ENCODE measurements around the gene ASAP3. TPM values are rescaled to one million over a fixed set of nuclear protein-coding genes. Genes with fewer than 3 reads are reported as not detected.
A peak's percentile ranks its signal among the peaks of the same experiment; 100 is the strongest.

The ASAP3 gene
- total and polyA plus RNA-seq, 3 donors from 2014 or later, result 34.1 to 48.0 (median 43.1) TPM

DNA sequence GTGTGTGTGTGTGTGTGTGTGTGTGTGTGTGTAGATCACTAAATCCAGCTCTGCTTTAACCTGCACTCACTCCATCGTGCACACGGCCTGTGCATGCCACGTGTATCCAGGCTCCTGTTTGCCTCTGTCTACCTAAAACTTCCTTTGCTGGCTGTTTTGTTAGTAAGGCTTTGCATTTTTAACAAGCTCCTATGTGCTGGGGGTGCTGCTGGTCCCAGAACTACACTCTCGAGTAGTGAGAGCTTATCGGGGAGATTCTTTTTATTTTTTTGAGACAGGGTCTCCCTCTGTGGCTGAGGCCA is 58.8 kb downstream of the ASAP3 start:
- Histone ChIP-seq H3K36me3 (ENCODE audit: low read depth, missing control alignments) (no peaks in the 10 kb centered on the region), H3K4me3 (peak overlapping the region in 1 of 2 donors; percentile 41), H3K27ac (peak overlapping the region in 1 of 2 donors; percentile 60), H3K27me3 (no peaks in the 10 kb centered on the region), H3K4me1 (peaks cover 33% of the 10 kb centered on the region), H3K9me3 (no peaks in the 10 kb centered on the region)
- intact Hi-C loops (cut with DNase I; ENCODE audit: low total_unique reads), result no loop called here
- WGBS, 2 donors, result 10 to 19% methylated on average over 5 of the region's 5 CpGs
- no peak for DNase-seq
- TF ChIP-seq, protein P1, sequence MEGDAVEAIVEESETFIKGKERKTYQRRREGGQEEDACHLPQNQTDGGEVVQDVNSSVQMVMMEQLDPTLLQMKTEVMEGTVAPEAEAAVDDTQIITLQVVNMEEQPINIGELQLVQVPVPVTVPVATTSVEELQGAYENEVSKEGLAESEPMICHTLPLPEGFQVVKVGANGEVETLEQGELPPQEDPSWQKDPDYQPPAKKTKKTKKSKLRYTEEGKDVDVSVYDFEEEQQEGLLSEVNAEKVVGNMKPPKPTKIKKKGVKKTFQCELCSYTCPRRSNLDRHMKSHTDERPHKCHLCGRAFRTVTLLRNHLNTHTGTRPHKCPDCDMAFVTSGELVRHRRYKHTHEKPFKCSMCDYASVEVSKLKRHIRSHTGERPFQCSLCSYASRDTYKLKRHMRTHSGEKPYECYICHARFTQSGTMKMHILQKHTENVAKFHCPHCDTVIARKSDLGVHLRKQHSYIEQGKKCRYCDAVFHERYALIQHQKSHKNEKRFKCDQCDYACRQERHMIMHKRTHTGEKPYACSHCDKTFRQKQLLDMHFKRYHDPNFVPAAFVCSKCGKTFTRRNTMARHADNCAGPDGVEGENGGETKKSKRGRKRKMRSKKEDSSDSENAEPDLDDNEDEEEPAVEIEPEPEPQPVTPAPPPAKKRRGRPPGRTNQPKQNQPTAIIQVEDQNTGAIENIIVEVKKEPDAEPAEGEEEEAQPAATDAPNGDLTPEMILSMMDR (IDR thresholded peaks at IDR 0.05), result no peak
- TF ChIP-seq POLR2A (IDR thresholded peaks at IDR 0.05), result no peak

DNA sequence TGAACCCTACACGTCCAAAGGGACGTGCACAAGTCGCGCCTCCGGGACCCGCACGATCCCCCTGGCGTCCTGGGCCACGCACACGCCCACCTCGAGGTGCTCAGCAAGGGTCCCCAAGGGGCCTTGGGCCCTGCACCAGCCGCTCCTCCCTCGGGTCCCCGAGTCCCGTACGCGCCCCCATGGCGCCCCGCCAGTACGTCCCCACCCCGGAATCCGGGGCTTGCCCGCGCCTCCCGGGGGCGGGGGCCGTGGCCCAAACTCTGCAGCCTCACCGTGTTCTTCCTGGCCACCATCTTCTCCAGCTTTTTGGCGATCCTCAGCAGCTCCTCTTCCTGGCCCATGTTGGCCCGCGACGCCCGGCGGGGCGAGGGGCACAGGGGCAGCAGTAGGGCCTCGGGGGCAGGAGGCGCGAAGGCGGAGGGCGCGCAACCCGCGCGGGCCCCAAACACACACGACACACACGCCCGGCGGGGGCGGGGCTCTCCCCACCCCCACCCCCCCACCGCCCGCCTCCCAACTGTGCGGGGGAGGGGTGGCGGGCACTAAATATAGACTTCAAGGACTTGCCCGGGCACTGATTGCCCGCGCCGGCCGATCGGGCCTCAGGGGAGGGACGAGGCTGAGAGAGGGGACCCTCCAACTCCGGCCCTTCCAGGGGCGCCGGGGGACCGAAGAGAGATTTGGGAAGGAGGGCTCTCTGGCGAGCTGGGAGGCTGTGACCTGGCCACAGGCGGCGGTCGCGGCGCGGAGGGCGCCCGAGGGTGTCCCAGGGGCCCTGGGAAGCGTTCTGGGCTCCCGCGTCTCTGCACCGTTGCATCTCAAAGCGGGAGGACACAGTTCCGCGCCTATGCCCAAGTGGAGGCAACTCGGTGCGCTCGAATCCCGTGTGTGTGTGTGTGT is 59.4 kb downstream of the ASAP3 start, which contains the start of gene TCEA3:
TCEA3 (minus strand) TSS at position 456 of the 900 bp plus-strand sequence; CDS start at position 341, 115 bp downstream.
- 0 to 2% methylated on average over 26 to 35 of the region's 84 CpGs for WGBS, 2 donors
- intact Hi-C loops (cut with DNase I; ENCODE audit: low total_unique reads), result no loop called here
- no peak for TF ChIP-seq POLR2A (IDR thresholded peaks at IDR 0.05)
- TF ChIP-seq, protein P1 (IDR thresholded peaks at IDR 0.05), result no peak
- DNase-seq, result peak; percentile 55
- H3K4me3 ChIP-seq, result peak within 1 kb of the TSS; percentile 41 to 64
- no peaks in the 10 kb centered on the region for H3K27me3 ChIP-seq
- H3K4me1 ChIP-seq, result peaks cover 33% of the 10 kb centered on the region
- H3K36me3 ChIP-seq (ENCODE audit: low read depth, missing control alignments), result no peaks in the 10 kb centered on the region
- H3K9me3 ChIP-seq, result no peaks in the 10 kb centered on the region
- peak within 1 kb of the TSS; percentile 37 to 60 for H3K27ac ChIP-seq

DNA sequence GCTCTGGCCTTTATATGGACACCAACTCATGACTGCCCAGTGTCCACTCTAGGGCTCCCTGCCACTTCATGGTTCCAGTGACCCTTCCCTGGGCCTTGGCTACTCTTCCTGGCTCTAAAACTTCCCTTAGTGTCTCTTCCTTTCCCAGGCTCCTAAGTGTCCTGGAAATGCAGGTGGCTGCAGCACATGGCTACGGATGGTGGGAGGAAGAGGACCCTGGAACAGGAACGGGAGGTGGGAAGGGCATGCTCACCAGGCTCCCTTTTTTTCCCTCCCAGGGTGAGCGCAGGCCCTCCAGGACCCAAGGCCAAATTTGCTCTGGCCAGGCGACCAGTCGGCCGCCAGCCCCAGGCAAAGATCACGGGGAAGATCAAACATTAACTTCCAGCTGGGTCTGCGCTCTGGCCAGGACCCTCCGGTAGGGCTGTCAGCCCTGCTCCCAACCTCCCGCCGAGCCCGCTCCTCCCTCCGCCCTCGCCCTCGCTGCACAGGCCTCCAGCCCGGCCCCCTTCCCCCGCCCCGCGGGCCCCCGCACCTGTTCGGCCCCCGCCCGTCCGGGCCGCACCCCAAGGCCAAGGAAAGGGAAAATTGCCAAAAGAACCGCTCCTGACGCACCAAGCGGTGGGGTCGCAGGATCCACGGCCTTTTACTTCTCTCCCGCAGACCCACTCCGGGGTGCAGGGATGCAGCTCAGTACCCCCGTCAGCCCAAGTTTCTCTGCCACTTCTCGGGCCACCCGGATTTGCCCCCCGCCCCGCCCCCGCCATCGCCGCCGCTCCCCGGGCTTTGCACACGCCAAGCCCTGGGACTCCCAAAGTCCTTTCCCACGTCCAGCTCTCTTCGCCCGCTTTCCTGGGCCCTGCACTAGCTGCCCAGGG is 60.3 kb downstream of the ASAP3 start:
- Histone ChIP-seq H3K9me3 (no peaks in the 10 kb centered on the region), H3K36me3 (ENCODE audit: low read depth, missing control alignments) (no peaks in the 10 kb centered on the region), H3K4me1 (peaks cover 33% of the 10 kb centered on the region), H3K4me3 (peak overlapping the region; percentile 41 to 64), H3K27ac (peak overlapping the region in 1 of 2 donors; percentile 37), H3K27me3 (no peaks in the 10 kb centered on the region)
- no peak for TF ChIP-seq POLR2A (IDR thresholded peaks at IDR 0.05)
- TF ChIP-seq, protein P1 (IDR thresholded peaks at IDR 0.05), result no peak
- intact Hi-C loops (cut with DNase I; ENCODE audit: low total_unique reads), result no loop called here
- DNase-seq, result no peak
- WGBS, 2 donors, result 4 to 5% methylated on average over 9 to 44 of the region's 46 CpGs

DNA sequence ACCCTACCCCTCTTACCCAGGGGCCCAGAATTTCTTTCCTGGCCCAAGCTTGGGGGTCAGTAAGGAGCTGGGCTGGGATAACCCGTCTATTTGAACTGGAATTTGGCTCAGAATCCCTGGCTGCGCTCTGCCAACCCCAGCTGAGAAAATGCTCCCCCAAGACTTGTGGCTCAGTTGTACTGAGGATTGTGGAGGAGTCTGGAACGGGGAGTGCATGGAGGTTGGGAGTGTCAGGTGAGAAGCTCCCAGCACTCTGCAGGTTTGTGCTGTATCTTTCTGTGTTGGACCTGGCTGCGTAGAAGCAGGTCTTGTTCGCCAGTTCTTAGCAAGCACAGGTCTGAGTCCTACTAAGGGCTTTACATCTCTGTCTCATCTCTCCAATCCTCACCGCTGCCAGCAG is 61.0 kb downstream of the ASAP3 start:
- Histone ChIP-seq H3K4me3 (no peak overlapping the region), H3K36me3 (ENCODE audit: low read depth, missing control alignments) (no peaks in the 10 kb centered on the region), H3K27ac (peak overlapping the region; percentile 21 to 37), H3K9me3 (no peaks in the 10 kb centered on the region), H3K27me3 (no peaks in the 10 kb centered on the region), H3K4me1 (peaks cover 33% of the 10 kb centered on the region)
- DNase-seq, result no peak
- intact Hi-C loops (cut with DNase I; ENCODE audit: low total_unique reads), result no loop called here
- 37 to 48% methylated on average over 5 to 6 of the region's 6 CpGs for WGBS, 2 donors
- TF ChIP-seq, protein P1 (IDR thresholded peaks at IDR 0.05), result no peak
- TF ChIP-seq POLR2A (IDR thresholded peaks at IDR 0.05), result no peak
